ENCODE data around the gene USP35.

DNA sequence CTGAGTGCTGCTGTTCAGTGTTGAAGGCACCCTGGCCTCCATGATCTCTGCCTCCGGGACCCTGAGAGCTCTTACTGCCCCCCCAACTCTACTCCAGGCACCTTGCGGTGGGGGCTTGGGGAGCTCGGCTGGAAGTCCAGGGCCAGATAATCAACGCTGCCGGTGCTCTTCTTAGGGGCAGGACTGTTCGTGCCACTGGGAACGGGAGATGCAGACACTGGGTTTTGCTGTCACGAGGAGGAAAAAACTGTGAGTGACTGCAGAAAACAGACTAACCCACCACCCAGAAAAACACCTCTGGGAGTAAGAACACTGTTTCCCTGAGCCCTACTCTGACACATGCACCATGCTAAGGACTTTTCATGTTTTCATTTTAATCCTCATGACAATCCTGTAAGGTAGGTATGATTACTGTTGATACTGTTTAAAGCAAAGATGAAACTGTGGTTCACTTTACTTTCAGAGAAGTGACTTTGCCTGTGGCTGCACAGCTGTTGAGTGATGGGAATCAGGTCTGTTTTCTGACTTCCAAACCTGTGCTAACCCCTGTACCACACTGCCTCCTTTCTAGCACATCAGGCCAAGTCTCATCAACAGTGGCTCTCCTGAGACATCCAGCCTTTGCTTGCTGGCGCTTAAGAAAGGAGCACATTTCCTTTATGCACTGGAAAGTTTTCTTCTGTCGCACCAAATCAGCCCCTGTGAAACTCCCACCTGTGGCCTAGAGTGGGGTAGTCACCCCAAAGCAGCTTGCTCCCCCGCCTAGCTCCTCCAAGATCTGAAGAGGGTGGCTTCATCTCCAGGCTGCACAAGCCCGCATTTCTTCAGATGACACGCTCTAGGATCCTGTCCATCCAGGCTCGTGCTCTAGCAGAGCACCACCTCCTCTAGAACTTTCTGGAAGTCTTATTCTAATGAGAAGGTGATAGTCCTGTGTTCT, 31.8 kb downstream of the USP35 start:
- TF ChIP-seq POLR2A (IDR thresholded peaks at IDR 0.05; ENCODE audit: low read depth, low read length): no peak
- TF ChIP-seq TAF1 (IDR thresholded peaks at IDR 0.05; ENCODE audit: low read depth, low read length): no peak

Measured in GM12891 (cell line).